Body of pancreas (tissue), 4 donors: ENCODE results near the gene NCOR2. TPM values are rescaled to one million over a fixed set of nuclear protein-coding genes. Genes with fewer than 3 reads are reported as not detected.

Source experiments
- ATAC-seq: fragments of 150-250 bp; one replicate; pipeline ENCODE4 v1.9.1; 2016
- DNase-seq, 4 donors: peaks; one replicate each; pipeline ENCODE4 v3.0.0-alpha.2; 2019
- H3K27ac ChIP-seq, 4 donors: fragments of 200-600 bp; sonication (generic); 1 replicate in 3 of 4; 2 replicates in 1 of 4; pipeline versions ENCODE4 v1.5.1 to v1.6.1; 2016 to 2019; ENCODE audit warnings: mild to moderate bottlenecking in 1 of 4, mixed read lengths in 1 of 4, moderate library complexity in 1 of 4
- H3K27me3 ChIP-seq, 2 donors: fragments of 200-600 bp; sonication (generic); one replicate each; pipeline ENCODE4 v1.6.0; 2016; ENCODE audit warnings: mild to moderate bottlenecking in 1 of 2
- H3K36me3 ChIP-seq, 2 donors: fragments of 200-600 bp; sonication (generic); replicated peaks in 1 of 2; 2 replicates each; pipeline ENCODE4 v1.5.1; 2016; ENCODE audit warnings: low read depth in 2 of 2; ENCODE audit not compliant: insufficient read depth in 1 of 2
- H3K4me1 ChIP-seq: fragments of 200-600 bp; sonication (generic); one replicate; pipeline ENCODE4 v1.6.0; 2016
- H3K4me3 ChIP-seq, 2 donors: fragments of 200-600 bp; sonication (generic); 1 replicate in 1 of 2; 2 replicates in 1 of 2; pipeline ENCODE4 v1.5.1; 2016 to 2019
- H3K9me3 ChIP-seq, 3 donors: fragments of 200-600 bp; sonication (generic); 1 replicate in 2 of 3; 2 replicates in 1 of 3; pipeline ENCODE4 v1.5.1; 2016
- CTCF ChIP-seq, 7 experiments: fragments of 450-650 bp in 4 of 7; fragments of 200-600 bp in 3 of 7; sonication (generic) in 3 of 7; IDR thresholded peaks; one replicate each; pipeline ENCODE4 v1.5.1; 2016 to 2019; ENCODE audit warnings: antibody characterized with exemption in 7 of 7
- POLR2A ChIP-seq, 3 donors: fragments of 450-650 bp; IDR thresholded peaks; one replicate each; pipeline ENCODE4 v1.6.1; 2016; ENCODE audit warnings: antibody characterized with exemption in 3 of 3, mild to moderate bottlenecking in 2 of 3
- WGBS, 2 donors: methylation state at CpG; one replicate each; pipeline ENCODE4 v1.1.5; 2017; 5-methylcytosine and 5-hydroxymethylcytosine counted together
- intact Hi-C: fragments of 100-400 bp; cut with DNase I; formaldehyde crosslinking; loops from one replicate; pipeline ENCODE4 v1.15.1; 2023
- total RNA-seq, 2 donors: library from RNA; depleted of rRNA; stranded (reverse); fragments of >200 nt; gene quantifications; one replicate each; pipeline ENCODE4 v1.1.0, GENCODE V29; 2016

Gene NCOR2
- total RNA-seq, 2 donors from 2014 or later, result 53.7 to 397 TPM

DNA sequence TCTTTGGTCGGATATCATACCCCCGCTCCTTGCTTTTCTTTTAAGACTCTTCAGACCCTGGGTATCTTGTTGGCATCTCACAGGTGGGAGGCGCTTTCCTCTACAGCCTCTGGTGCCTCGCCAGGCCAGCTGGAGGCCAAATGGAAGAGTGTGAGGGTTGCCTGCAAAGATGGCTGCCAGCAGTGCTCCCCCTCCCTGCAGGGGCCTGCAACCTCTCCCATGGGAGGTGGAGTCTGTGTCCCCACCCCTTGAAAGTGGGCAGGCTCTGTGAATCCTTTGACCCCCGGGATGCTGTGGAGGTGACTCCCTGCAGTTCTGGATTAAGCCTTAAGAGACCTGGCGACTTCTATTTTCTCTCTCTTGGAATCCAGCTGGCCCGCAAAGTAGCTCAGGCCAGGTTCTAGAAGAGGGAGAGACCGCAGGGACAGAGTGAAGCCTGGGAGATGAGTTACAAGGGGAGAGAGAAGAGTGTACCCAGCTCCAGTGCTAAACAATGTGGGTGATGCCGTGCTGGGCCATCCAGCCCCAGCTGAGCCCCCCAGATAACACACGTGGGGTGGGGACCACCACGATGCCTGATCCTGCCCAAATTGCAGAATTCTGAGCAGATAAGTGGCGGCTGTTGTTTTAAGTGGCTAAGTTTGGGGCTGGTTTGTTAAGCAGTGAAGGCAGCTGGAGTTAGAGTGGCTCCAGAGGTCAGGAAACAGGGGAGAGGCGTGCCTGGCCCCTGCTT lies 37.9 kb upstream of the NCOR2 start:
- Histone ChIP-seq H3K27ac (no peak overlapping the region), H3K27me3 (no peaks in the 10 kb centered on the region), H3K4me3 (no peak overlapping the region), H3K9me3 (no peaks in the 10 kb centered on the region), H3K36me3 (no peaks in the 10 kb centered on the region), H3K4me1 (peaks cover 19% of the 10 kb centered on the region)
- DNase-seq, result no peak
- no peak for ATAC-seq
- TF ChIP-seq POLR2A (IDR thresholded peaks at IDR 0.05) (no peak), CTCF (IDR thresholded peaks at IDR 0.05) (no peak)
- intact Hi-C loops, result no loop called here
- 82 to 83% methylated on average over 13 of the region's 13 CpGs for WGBS, 2 donors

DNA sequence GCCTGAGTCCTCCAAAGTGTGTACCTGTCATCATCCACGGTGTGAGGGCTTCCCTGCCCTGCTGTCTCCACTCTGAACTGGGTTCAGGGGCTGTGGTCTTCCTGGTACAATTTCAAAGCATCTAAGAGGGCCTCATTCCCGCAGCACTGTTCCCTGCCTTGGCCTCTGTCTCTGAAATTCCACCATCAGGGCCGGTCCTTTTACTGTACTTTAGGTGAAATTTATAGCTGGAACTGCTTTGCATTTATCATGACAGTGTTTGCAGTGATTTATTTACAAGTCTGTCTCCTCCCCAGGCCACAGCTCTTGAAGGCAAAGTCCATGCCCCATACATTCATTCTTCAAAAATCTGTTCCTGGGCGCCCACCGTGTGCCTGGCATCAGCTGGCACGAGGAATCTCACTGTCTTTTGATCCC lies 36.9 kb upstream of the NCOR2 start:
- DNase-seq, result no peak
- Histone ChIP-seq H3K27ac (no peak overlapping the region), H3K36me3 (no peaks in the 10 kb centered on the region), H3K9me3 (no peaks in the 10 kb centered on the region), H3K4me3 (no peak overlapping the region), H3K4me1 (peaks cover 12% of the 10 kb centered on the region), H3K27me3 (no peaks in the 10 kb centered on the region)
- WGBS, 2 donors, result 69 to 76% methylated on average over 6 of the region's 6 CpGs
- no peak for TF ChIP-seq POLR2A (IDR thresholded peaks at IDR 0.05)
- no peak for TF ChIP-seq CTCF (IDR thresholded peaks at IDR 0.05)
- no peak for ATAC-seq
- intact Hi-C loops, result no loop called here

- H3K27ac ChIP-seq, result no peak overlapping the region
- no peaks in the 10 kb centered on the region for H3K36me3 ChIP-seq
- ATAC-seq (no peak), DNase-seq (no peak)
- H3K4me3 ChIP-seq, result no peak overlapping the region
- H3K27me3 ChIP-seq, result no peaks in the 10 kb centered on the region
- intact Hi-C loops, result no loop called here
- H3K4me1 ChIP-seq, result peaks cover 7% of the 10 kb centered on the region
- H3K9me3 ChIP-seq, result no peaks in the 10 kb centered on the region
- WGBS, 2 donors, result 73% methylated on average over 11 of the region's 12 CpGs; no CpG with 5 or more reads in 1 of the 2 donors
- TF ChIP-seq CTCF (IDR thresholded peaks at IDR 0.05), result no peak
- no peak for TF ChIP-seq POLR2A (IDR thresholded peaks at IDR 0.05)
Measured at GRCh38 chr12:124603831-124604251, 36.4 kb upstream of the NCOR2 start.

- Histone ChIP-seq H3K4me1 (peaks cover under 1% of the 10 kb centered on the region), H3K36me3 (no peaks in the 10 kb centered on the region), H3K27me3 (no peaks in the 10 kb centered on the region), H3K4me3 (no peak overlapping the region), H3K27ac (no peak overlapping the region), H3K9me3 (no peaks in the 10 kb centered on the region)
- DNase-seq (no peak), ATAC-seq (no peak)
- WGBS, 2 donors, result 66 to 81% methylated on average over 11 to 12 of the region's 12 CpGs
- no peak for TF ChIP-seq POLR2A (IDR thresholded peaks at IDR 0.05)
- TF ChIP-seq CTCF (IDR thresholded peaks at IDR 0.05), result no peak
- intact Hi-C loops, result no loop called here
Measured at GRCh38 chr12:124603100-124603541, 35.7 kb upstream of the NCOR2 start.

GRCh38 chr12:124601706-124602105 lies 34.3 kb upstream of the NCOR2 start:
- intact Hi-C loops, result no loop called here
- H3K27ac ChIP-seq, result no peak overlapping the region
- H3K9me3 ChIP-seq, result no peaks in the 10 kb centered on the region
- H3K4me3 ChIP-seq, result no peak overlapping the region
- ATAC-seq (no peak), DNase-seq (no peak)
- no peak for TF ChIP-seq POLR2A (IDR thresholded peaks at IDR 0.05)
- no peak for TF ChIP-seq CTCF (IDR thresholded peaks at IDR 0.05)
- 93% methylated on average over 8 of the region's 8 CpGs for WGBS, 2 donors
- H3K36me3 ChIP-seq, result no peaks in the 10 kb centered on the region
- H3K4me1 ChIP-seq, result no peaks in the 10 kb centered on the region
- no peaks in the 10 kb centered on the region for H3K27me3 ChIP-seq
